ENCODE measurements around the gene LRRC61.
"Not testable (repeated sequence)": the region's sequence is repeated elsewhere in the genome, so short reads cannot be mapped to it uniquely, and the experiment has no call there.

LRRC61 gene

GRCh38 chr7:150296802-150297201, 26.4 kb upstream of the LRRC61 start:
- DNase-seq (ENCODE audit: extremely low spot score); CTCF ChIA-PET; POLR2A ChIA-PET: not testable (repeated sequence)

DNA sequence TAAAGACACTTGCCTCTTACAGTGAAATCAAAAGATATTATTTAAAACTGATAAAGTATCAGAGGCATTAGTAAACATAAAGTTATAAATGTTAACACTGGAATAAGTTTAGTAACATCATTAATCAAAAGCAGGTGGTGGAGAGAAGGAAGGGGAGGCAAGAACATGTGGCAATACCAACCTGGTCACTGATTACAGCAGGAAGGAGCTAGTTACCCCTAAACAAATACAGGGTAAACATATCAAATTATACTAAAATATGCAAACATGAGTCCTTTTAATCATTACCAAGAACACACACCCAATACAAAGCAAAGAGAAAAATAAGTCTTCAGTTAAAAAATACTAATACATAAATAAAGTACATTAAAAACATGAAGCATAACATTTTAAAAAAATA, 25.2 kb upstream of the LRRC61 start:
- CTCF ChIA-PET; DNase-seq (ENCODE audit: extremely low spot score); POLR2A ChIA-PET: not testable (repeated sequence)

DNA sequence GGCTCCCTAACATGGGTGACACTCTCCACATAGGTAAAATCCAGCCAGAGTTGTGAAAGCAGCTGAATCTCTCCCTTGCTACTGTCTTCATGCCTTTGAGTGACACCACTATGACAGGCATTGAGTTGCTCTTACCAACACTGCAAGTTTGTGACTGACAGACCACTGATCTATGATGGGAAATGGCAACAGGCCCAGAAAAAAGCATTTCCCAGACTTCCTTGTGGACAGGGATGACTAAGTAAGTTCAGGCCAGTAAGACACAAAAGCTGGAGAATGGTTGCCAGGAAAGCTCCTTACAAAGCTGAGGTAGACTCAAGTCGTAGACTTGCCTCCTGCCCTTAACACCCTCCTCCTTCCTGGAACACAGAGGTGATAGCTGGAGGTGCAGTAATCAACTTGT, 20.2 kb upstream of the LRRC61 start:
- CTCF ChIA-PET; POLR2A ChIA-PET; DNase-seq (ENCODE audit: extremely low spot score): not testable (repeated sequence)

GRCh38 chr7:150304499-150305258, 18.5 kb upstream of the LRRC61 start:
- POLR2A ChIA-PET; DNase-seq (ENCODE audit: extremely low spot score); CTCF ChIA-PET: not testable (repeated sequence)

DNA sequence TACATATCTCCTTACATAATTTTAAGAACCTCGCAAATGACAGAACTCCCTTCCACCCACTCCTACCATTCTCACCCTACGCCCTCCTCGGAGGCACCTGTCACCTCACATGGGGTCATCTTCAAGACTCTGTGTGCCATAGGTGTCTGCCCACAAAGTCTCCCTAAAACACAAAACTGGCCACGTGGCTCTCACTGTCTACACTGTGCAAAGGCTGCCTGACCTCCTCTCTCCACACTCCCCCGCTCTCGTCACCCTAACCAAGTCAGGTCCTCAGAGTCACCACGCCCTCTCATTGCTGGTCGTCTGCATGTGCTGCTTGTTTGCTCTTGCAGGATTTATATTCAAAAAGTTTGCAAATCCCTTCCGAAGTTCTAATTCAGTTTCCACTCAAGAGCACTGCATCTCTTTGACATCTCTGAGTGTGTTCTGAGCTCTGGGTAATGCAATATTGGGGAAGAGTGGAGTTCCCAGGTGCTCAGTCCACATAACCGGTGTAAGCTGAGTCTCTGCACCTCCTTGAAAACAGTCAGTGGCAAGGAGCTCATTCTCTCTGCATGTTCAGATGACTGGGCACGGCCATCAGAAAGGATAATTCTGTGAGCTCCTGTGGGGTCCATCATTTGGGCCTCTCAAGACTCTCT, 17.8 kb upstream of the LRRC61 start:
- DNase-seq (ENCODE audit: extremely low spot score); CTCF ChIA-PET; POLR2A ChIA-PET: not testable (repeated sequence)

DNA sequence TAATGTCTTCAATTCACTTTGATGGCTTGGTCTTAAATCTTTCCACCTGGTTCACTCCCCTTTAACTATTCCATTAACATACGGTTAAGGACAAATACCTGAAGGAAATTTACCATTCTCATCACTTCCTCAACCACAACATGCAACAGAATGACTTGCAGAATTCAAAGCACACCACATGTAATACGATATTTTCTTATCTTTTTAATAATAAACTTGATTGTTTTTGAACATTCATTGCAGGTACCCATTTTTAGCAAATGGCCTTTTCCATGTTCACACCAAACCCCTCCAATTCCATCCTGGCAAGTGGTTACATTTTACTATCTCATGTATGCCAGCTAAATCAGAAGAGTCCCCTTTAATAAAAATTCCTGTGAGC, 17.3 kb upstream of the LRRC61 start:
- CTCF ChIA-PET; DNase-seq (ENCODE audit: extremely low spot score); POLR2A ChIA-PET: not testable (repeated sequence)

DNA sequence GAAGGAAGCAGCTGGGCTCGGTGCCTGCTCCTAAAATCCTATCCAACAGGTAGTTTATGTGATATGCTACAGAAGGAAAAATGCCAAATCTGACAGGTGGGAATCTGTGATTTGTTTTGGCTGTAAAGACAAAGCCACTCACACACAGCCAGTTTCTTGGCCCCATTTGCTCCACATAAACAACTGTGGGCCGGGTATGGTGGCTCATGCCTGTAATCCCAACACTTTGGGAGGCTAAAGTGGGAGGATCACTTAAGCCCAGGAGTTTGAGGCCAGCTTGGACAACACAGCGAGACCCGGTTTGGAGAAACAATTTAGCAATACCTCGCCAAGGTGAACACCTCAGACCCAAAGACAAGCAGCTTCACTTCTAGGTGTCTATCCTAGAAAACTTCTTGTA, 16.8 kb upstream of the LRRC61 start:
- POLR2A ChIA-PET; DNase-seq (ENCODE audit: extremely low spot score): not testable (repeated sequence)
- CTCF ChIA-PET = interaction anchor here (0.7 kb wide), 1 partner anchor 12 kb away, joined by 3 read pairs; no protein-coding TSS in a partner anchor

DNA sequence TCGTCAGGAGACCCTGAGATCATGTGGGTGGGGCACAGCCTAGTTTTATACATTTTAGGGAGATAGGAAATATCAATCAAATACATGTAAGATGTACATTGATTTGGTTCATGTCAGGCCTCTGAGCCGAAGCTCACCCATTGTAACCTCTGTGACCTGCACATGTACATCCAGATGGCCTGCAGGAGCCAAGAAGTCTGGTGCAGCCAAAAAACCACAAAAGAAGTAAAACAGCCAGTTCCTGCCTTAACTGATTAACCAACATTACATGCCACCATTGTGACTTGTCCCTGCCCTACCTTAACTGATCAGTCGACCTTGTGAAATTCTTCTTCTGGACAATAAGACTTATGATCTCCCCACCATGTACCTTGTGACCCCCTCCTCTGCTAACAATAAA, 16.0 kb upstream of the LRRC61 start:
- CTCF ChIA-PET = interaction anchor here (0.7 kb wide), 1 partner anchor 11 kb away, joined by 3 read pairs; no protein-coding TSS in a partner anchor

GRCh38 chr7:150307904-150308303, 15.3 kb upstream of the LRRC61 start:
- TF ChIP-seq, protein P1, sequence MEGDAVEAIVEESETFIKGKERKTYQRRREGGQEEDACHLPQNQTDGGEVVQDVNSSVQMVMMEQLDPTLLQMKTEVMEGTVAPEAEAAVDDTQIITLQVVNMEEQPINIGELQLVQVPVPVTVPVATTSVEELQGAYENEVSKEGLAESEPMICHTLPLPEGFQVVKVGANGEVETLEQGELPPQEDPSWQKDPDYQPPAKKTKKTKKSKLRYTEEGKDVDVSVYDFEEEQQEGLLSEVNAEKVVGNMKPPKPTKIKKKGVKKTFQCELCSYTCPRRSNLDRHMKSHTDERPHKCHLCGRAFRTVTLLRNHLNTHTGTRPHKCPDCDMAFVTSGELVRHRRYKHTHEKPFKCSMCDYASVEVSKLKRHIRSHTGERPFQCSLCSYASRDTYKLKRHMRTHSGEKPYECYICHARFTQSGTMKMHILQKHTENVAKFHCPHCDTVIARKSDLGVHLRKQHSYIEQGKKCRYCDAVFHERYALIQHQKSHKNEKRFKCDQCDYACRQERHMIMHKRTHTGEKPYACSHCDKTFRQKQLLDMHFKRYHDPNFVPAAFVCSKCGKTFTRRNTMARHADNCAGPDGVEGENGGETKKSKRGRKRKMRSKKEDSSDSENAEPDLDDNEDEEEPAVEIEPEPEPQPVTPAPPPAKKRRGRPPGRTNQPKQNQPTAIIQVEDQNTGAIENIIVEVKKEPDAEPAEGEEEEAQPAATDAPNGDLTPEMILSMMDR (IDR thresholded peaks at IDR 0.05; ENCODE audit: control extremely low read depth, extremely low read depth, low read depth, missing control alignments) = no peak
- ChIA-PET POLR2A (no interaction called here), CTCF (no interaction called here)
- no peak for DNase-seq (ENCODE audit: extremely low spot score)

More for the DNA sequence above, 16.0 kb upstream of the LRRC61 start:
- DNase-seq (ENCODE audit: extremely low spot score) = no peak
- TF ChIP-seq, protein P1 (IDR thresholded peaks at IDR 0.05; ENCODE audit: control extremely low read depth, extremely low read depth, low read depth, missing control alignments) = no peak
- POLR2A ChIA-PET = no interaction called here

DNA sequence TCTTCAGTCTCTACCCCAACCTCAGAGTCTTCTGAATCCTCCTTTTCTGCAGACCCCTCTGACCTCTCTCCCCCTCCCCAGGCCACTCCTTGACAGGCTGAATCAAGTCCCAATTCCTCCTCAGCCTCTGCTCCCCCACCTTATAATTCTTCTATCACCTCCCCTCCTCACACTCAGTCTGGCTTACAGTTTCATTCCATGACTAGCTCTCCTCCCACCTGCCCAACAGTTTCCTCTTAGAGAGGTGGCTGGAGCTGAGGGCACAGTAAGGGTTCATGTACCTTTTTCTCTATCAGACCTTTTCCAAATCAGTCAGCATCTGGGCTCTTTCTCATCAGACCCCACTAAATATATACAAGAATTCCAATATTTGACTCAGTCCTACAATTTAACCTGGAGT, 14.6 kb upstream of the LRRC61 start:
- TF ChIP-seq, protein P1 (IDR thresholded peaks at IDR 0.05; ENCODE audit: control extremely low read depth, extremely low read depth, low read depth, missing control alignments) = no peak
- ChIA-PET CTCF (interaction anchor here (1.4 kb wide), 1 partner anchor 13 kb away, joined by 3 read pairs; no protein-coding TSS in a partner anchor), POLR2A (no interaction called here)
- no peak for DNase-seq (ENCODE audit: extremely low spot score)
